ENCODE data around the gene KCNQ5.
"Not testable (repeated sequence)": the region's sequence is repeated elsewhere in the genome, so short reads cannot be mapped to it uniquely, and the experiment has no call there.

The KCNQ5 gene

DNA sequence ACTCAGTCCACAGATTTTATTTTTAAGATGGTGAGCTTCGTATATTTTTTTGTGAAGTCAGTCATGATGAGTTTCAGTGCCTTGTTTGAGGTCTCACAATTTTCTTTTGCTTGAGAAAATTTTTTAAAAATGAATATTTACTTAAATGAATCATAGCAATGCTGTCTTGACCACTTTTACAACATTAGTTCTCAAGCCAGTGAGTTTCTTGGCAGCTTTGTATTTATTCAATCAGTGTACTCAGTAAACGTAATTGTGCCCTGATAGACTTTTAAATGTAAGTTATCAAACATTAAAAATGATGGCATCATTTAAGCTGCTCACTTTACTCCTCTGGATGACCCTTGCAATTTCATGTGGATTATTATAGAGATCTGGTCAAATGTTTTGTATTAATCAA lies 342.1 kb downstream of the KCNQ5 start:
- no peak for DNase-seq

GRCh38 chr6:72966628-72967280 lies 344.9 kb downstream of the KCNQ5 start:
- no peak for DNase-seq

DNA sequence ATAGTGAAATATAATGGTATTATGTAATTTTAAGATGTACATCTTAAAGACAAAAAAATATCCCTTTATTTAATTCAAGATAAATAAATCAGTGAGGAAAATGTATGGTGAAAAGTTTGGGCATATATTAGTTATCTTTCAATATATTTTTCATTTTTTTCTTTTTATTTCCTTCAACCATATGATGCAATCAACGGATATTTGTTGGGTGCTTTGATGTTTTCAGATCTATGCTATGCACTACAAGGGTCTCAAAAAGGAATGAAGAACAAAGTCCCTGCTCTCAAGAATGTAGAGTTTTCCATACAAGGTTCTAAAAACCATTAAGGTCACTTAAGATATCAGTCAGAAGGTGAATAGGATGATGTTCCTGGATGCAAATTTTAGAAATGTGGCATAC lies 345.5 kb downstream of the KCNQ5 start:
- DNase-seq = no peak

DNA sequence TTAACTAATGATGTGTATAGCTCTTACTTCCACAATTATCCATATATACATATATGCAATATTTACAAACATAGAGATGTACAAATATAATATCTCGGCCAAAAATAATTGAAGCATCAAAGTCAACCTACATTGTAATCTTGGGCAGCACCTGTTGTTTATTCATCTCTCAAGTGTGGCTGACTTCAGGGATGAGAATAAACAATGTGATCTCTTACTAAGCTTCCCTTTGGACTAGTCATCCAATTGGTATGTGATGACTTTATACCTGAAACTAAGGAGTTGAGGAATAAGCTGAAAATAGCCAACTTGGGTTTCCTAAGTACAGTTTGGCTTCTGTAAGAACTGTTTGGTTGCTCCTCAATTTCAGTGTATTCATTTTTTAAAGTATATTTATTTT lies 346.8 kb downstream of the KCNQ5 start:
- DNase-seq = no peak

DNA sequence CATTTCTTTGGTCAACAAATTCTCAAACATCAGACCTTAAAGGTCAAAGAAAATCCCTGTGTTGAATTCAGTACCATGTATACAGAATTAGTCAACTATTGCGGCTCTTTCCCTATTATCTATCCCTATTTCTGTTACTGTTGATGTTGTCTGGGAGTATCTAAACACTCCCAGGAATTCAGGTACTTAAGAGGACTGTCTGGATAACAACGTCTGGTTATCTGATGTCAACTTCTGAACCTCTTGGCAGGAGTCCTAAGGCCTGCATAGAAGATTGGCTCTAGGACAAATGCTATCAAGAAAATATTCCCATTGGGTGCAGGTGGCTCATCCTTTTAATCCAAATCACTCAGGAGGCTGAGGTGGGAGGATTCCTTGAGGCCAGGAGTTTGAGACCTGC lies 347.8 kb downstream of the KCNQ5 start:
- DNase-seq = no peak

GRCh38 chr6:72972579-72972978 lies 350.7 kb downstream of the KCNQ5 start:
- DNase-seq = no peak

DNA sequence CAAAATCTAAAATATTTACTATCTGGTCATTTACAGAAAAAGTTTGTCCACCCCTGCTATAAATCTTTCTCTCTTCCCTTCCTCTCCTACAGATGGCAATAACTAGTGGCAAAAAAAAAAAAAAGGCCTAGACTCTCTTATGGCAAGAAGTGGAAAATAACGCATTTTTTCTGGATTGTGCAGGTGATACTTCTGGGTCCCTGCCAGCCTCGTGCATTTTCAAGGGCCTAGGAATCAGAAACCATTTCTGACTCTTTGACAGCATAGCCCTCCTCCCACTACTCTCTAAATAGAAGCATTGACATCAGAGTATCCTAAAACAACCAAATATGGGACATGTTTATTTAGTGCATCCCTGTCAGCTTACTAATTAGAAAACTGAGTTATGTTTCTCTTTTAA lies 352.4 kb downstream of the KCNQ5 start:
- no peak for DNase-seq

GRCh38 chr6:72975352-72975752 lies 353.5 kb downstream of the KCNQ5 start:
- DNase-seq = no peak

- no peak for DNase-seq
Observed at GRCh38 chr6:72976484-72976883, 354.6 kb downstream of the KCNQ5 start.

GRCh38 chr6:72977114-72977513 lies 355.2 kb downstream of the KCNQ5 start:
- DNase-seq = no peak

DNA sequence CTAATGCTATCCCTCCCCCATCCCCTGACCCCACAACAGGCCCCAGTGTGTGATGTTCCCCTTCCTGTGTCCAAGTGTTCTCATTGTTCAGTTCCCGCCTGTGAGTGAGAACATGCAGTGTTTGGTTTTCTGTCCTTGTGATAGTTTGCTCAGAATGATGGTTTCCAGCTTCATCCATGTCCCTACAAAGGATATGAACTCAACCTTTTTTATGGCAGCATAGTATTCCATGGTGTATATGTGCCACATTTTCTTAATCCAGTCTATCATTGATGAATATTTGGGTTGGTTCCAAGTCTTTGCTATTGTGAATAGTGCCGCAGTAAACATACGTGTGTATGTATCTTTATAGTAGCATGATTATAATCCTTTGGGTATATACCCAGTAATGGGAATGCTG lies 356.9 kb downstream of the KCNQ5 start:
- DNase-seq = not testable (repeated sequence)

DNA sequence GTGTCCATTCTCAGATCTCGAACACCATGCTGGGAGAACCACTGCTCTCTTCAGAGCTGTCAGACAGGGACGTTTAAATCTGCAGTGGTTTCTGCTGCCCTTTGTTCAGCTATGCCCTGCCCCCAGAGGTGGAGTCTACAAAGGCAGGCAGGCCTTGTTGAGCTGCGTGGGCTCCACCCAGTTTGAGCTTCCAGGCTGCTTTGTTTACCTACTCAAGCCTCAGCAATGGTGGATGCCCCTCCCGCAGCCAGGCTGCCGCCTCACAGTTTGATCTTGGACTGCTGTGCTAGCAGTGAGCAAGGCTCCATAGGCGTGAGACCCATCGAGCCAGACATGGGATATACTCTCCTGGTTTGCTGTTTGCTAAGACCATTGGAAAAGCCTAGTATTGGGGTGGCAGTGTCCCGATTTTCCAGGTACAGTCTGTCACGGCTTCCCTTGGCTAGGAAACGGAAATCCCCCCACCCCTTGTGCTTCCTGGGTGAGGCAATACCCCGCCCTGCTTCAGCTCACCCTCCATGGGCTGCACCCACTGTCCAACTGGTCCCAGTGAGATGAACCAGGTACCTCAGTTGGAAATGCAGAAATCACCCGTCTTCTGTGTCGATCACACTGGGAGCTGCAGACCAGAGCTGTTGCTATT lies 362.4 kb downstream of the KCNQ5 start:
- DNase-seq = not testable (repeated sequence)

GRCh38 chr6:72984981-72985665 lies 363.3 kb downstream of the KCNQ5 start:
- no peak for DNase-seq

GRCh38 chr6:72987301-72987700 lies 365.4 kb downstream of the KCNQ5 start:
- no peak for DNase-seq

- DNase-seq = no peak
Observed at GRCh38 chr6:72999995-73000394, 378.1 kb downstream of the KCNQ5 start.

DNA sequence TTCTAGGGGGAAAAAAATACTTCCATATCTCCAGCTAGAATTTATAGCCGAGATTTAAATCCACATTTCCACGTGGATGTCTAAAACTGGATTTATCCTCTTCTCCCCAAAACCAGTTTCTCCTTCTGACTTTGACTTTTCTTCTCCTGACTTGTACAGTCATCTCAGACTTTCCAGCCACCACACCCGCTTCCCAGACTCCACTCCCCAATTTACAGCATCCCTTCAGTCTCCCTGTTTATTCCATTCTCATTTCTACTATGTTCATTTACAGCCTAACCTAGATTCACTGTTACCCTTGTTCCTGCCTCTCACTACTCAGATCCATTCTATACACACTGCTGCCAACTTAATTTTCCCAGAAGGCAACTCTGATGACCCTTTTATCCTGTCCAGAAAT lies 378.6 kb downstream of the KCNQ5 start:
- DNase-seq = no peak

DNA sequence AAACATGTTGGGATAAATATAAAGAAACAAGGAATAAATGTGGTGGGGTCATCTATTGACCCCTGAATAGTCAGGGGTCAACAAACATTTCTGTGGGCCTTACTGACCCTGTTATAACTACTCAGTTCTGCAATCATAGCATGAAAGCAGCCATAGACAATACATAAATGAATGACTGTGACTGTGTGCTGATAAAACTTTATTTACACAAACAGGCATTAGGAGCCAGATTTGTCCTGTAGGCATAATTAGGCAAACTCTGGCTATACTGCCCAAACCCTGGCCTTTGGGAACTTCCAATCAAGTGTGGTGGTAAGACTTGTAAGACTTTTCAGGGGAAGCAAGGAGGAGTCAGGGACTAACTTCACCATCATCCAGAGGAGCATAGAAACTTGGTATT lies 380.7 kb downstream of the KCNQ5 start:
- DNase-seq = no peak

GRCh38 chr6:73003302-73003701 lies 381.4 kb downstream of the KCNQ5 start:
- no peak for DNase-seq

GRCh38 chr6:73004231-73004630 lies 382.4 kb downstream of the KCNQ5 start:
- DNase-seq = no peak

GRCh38 chr6:73004861-73005260 lies 383.0 kb downstream of the KCNQ5 start:
- no peak for DNase-seq

DNA sequence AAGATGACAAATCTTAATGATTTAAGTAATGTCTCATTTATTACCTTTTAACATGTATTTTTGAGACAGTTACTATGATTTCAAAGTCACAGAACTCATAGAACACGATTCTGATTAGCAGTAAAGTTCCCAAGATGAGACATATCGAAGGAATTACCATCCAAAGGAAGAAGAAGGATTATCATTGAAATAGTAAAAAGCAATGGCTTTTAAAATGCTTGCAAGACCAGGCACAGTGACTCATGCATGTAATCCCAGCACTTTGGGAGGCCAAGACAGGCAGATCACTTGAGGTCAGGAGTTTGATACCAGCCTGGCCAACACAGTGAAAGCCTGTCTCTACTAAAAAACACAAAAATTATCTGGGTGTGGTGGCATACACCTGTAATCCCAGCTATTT lies 384.3 kb downstream of the KCNQ5 start:
- no peak for DNase-seq

DNA sequence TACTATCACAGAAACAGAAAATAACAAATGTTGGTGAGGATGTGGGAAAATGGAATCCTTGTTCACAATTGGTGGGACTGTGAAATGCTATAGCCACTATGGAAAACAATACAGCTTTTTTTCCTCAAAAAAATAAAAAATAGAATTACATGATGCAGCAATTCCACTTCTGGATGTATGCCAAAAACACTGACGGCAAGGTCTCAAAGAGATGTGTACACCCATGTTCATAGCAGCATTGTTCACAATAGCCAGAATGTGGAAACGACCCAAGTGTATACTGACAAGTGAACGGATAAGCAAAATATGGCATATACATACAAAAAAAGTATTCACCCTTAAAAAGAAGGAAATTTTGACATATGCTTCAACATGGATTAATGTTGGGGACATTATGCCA lies 390.1 kb downstream of the KCNQ5 start:
- DNase-seq = no peak

DNA sequence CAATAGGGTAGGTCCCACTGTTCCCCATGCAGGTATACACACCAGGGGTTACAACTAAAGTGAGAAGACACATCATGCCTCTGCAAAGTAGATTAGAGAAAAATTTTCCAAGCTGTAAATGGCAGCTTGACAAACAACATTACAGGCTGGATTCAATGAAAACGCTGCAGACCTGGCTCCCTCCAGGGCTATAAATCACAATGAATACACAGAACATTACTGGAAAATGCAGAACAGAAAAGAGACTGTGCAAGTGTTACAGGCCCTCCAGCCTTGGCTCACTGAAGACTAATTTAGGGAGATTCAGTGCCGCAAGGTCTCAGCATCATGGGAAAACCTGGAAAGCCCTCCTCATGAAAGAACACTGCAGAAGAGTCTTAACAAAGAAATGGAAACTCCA lies 395.6 kb downstream of the KCNQ5 start:
- no peak for DNase-seq

- no peak for DNase-seq
Observed at GRCh38 chr6:73024598-73024997, 402.7 kb downstream of the KCNQ5 start.

- DNase-seq = no peak
Observed at GRCh38 chr6:73027691-73028090, 405.8 kb downstream of the KCNQ5 start.

Data from activated T-cell treated with anti-CD3 and anti-CD28 coated beads, Interleukin-2, amount 50 U/mL, for 48 hours (primary cell).